GM04504 (cell line): ENCODE results near the gene CFAP251.
"Not testable (repeated sequence)": the region's sequence is repeated elsewhere in the genome, so short reads cannot be mapped to it uniquely, and the experiment has no call there.

Source experiments
- DNase-seq: peaks from one replicate; pipeline ENCODE4 v3.0.0-alpha.2; 2012; ENCODE audit warnings: low read depth

CFAP251 gene

GRCh38 chr12:122028165-122028904 is 109.9 kb downstream of the CFAP251 start:
- DNase-seq, result no peak

- no peak for DNase-seq
Measured at GRCh38 chr12:122028905-122029560, 110.6 kb downstream of the CFAP251 start.

- DNase-seq, result no peak
Measured at GRCh38 chr12:122029620-122030423, 111.4 kb downstream of the CFAP251 start.

GRCh38 chr12:122030424-122031035 is 112.1 kb downstream of the CFAP251 start:
- DNase-seq, result no peak

- no peak for DNase-seq
Measured at GRCh38 chr12:122031342-122032216, 113.2 kb downstream of the CFAP251 start.

- no peak for DNase-seq
Measured at GRCh38 chr12:122032580-122032979, 114.2 kb downstream of the CFAP251 start.

GRCh38 chr12:122035292-122035691 is 116.9 kb downstream of the CFAP251 start:
- no peak for DNase-seq

- DNase-seq, result no peak
Measured at GRCh38 chr12:122036153-122036552, 117.8 kb downstream of the CFAP251 start.

GRCh38 chr12:122040579-122041386 is 122.4 kb downstream of the CFAP251 start:
- DNase-seq, result no peak

- DNase-seq, result not testable (repeated sequence)
Measured at GRCh38 chr12:122041458-122041857, 123.1 kb downstream of the CFAP251 start.

- DNase-seq, result no peak
Measured at GRCh38 chr12:122042910-122043309, 124.5 kb downstream of the CFAP251 start.

GRCh38 chr12:122043476-122043875 is 125.1 kb downstream of the CFAP251 start:
- no peak for DNase-seq

- no peak for DNase-seq
Measured at GRCh38 chr12:122045262-122045661, 126.9 kb downstream of the CFAP251 start.

- DNase-seq, result no peak
Measured at GRCh38 chr12:122046145-122046544, 127.8 kb downstream of the CFAP251 start.

- no peak for DNase-seq
Measured at GRCh38 chr12:122048151-122048550, 129.8 kb downstream of the CFAP251 start.

- DNase-seq, result no peak
Measured at GRCh38 chr12:122049827-122050226, 131.4 kb downstream of the CFAP251 start.

- DNase-seq, result no peak
Measured at GRCh38 chr12:122050706-122051105, 132.3 kb downstream of the CFAP251 start.

- DNase-seq, result no peak
Measured at GRCh38 chr12:122051231-122051876, 133.0 kb downstream of the CFAP251 start.

- DNase-seq, result no peak
Measured at GRCh38 chr12:122052285-122052684, 133.9 kb downstream of the CFAP251 start.
